LNCAP (cell line): ENCODE measurements around the gene LDLRAP1.

Experiments
- CTCF ChIP-seq: fragments of 450-650 bp; IDR thresholded peaks from 2 replicates; pipeline ENCODE4 v1.5.1; 2017; ENCODE audit warnings: mild to moderate bottlenecking

LDLRAP1 gene

DNA sequence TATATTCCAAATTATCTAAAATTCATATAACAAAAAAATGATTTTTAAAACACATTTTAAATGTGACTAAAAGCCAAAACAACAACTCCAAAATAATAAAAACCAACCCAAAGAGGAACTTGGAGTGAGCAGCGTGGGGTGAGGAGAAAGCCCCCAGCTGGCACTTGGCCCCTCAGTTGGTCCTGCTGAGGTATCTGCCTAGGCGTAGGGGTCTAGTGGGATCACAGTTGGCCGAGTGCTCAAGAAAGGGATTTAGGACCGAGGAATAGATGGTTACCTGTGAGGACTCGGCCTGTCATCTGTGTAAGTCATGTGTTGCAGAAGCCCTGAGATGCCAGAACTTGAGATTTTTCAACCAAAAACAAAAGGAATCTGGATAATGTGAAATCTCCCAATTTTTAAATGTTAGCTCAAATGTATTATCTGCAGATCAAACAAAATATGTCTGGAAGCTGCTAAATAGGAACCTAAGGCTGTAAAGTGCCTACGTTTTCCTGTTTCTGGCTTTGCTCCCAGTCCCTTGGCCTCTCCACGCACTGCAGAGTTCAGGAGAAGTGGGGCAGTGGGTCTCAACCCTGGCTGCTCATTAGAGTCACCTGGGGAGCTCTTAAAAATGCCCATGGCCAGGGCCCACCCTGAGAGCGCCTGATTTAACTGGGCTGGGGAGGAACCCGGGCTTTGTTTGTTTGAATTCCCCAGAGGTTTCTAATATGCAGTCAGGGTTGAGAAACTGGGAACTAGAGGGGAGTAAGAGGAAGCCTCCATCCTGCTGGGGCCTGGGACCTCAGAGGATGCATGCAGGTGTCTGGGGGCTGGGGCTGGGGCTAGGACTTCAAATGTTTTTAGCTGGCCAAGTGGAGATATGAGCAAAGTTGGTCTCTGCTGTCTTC, 38.5 kb upstream of the LDLRAP1 start:
- no peak for TF ChIP-seq CTCF

DNA sequence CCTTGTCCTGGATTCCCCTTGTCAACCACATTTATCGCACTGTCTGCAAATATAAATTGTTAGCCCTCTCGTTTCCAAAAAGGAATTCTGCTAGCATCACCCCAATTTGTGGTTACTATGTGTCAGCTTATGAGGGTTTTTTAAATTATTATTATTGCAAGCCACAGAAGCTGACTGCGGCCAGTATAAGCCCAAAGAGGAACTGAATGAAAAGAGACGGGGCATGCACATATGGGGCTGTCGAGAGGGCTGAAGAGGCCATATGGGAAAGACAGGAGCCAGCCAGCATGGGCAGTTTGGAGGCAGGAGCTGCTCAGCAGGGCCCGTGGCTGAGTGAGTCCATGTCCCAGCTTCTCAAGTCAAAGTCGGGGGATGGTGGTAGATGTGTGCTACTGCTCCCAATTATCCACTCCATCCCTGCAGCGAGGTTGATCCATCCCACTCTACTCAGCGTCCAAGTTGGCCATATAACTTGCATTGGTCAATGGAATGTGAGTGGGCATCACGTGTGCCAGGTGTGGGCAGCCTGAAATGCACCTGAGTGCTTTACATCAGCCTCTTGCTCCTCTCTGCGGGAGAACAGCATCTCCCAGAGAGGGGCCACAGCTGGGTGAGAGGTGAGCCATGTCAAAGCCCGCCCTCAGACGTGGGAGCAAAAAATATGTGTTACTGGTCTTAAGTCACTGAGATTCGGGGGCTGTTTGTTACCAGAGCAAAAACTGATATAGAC, 37.6 kb upstream of the LDLRAP1 start:
- no peak for TF ChIP-seq CTCF

GRCh38 chr1:25513666-25514065, 29.7 kb upstream of the LDLRAP1 start:
- TF ChIP-seq CTCF, result no peak

GRCh38 chr1:25515033-25515432, 28.4 kb upstream of the LDLRAP1 start:
- no peak for TF ChIP-seq CTCF

DNA sequence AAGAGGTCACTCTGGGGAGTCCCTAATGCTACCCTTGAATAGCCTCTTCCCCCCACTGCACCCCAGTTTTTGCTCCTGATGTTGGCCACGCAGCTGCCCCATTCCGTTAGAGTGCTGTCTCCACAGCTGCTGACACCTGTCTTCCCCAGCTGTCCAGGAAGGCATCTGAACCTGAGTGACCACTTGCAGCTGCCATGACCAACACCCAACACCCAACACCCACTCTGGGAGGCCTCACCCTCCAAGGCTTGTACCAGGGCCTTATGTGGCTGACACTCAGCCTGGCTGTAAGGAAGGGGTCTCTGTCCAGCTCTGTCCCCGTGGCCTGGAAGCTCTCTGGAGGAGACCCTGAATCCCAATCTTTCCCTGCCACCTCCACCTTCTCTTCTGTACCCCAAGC, 26.7 kb upstream of the LDLRAP1 start:
- TF ChIP-seq CTCF, result no peak

DNA sequence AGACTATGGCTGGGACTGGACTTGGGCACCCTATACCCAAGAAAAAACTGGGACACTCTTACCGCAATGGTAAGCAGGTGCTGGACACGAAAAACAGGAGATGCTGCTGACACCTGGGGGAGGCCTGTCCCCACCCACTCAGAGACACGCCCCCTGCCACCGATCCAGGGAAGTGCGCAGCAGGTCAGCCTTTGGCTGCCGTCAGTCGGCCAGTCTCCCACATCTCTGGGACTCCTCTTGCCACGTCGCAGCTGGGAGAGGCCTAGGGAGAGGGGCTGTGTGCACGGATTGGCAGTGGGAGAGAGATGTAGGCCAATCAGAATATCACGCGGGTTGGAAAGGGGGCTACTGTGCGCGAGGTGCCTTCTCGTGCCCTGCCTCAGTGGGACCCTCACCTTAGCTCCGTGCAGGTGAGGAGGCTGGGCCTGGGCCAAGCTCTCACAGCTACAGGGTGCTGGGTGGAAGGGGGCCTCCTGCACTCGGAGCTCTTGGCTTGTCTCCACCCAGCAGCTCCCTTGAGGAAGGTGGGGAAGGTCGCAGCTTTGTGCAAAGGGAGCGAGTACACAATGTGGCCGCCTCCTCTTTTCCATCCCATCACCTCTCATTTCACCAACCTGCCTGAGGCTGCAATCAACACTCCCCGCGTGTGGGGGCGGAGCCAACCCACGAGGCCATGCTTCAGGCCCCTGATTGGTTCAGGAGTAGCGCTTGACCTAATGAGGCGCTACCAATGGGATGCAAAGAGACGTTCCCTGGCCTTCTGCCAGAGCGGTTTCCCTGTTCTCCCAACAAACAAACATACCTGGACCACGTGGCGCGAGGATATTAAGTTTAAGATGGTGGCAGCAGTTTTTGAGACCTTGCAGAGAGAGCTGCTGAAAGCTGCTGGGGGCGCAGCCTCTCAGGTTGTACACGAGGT, 25.7 kb upstream of the LDLRAP1 start:
- TF ChIP-seq CTCF, result no peak

DNA sequence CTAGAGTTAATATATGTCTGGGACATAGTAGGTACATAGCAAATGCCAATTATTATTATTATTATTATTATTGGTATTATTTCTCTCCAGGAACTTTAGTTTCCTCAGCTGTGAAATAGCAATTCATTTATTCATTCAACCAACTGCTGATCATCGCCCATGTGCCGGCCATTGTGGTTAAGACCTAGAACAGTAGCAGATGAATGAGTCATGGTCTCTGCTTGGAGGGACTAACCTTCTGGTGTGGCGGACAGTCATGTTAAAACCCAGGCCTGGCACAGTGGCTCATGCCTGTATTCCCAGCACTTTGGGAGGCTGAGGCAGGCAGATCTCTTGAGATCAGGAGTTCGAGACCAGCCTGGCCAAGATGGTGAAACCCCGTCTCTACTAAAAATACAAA, 23.8 kb upstream of the LDLRAP1 start:
- TF ChIP-seq CTCF, result no peak
